GM18951 (cell line): ENCODE data around the gene LRRC70.

Experiments
- POLR2A ChIP-seq: IDR thresholded peaks from 4 replicates; pipeline ENCODE4 v1.6.1; 2011; ENCODE audit warnings: mild to moderate bottlenecking; ENCODE audit not compliant: insufficient read length, insufficient read depth; ENCODE audit errors: extremely low read depth
- in situ Hi-C: fragments of 300-500 bp; cut with MboI; formaldehyde crosslinking; loops from one replicate; pipeline ENCODE4 v1.12.0; 2022; ENCODE audit warnings: low sequenced_read_pairs, mixed read lengths, inconsistent platforms; ENCODE audit not compliant: unreplicated experiment

The LRRC70 gene

DNA sequence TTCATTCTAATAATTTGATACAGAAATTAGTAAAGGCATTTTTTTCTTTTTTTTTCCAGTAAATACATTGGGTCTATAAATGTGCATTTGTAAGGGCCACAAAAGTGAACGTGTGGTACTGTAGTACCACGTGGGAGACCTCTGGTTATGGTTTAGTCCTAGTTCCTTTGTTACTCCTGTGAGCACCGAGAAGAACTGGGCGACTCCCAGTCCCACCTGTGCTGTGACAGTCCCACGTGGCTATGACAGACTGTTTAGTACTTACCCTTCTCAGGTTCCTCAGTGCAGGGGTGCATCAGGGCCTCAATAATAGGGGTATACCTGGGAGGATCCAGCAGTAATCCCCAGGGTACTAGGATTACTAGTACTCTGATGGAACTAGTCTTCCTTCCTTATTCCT is 49.3 kb downstream of the LRRC70 start:
- in situ Hi-C loops: no loop called here
- TF ChIP-seq POLR2A: no peak
